ENCODE results near the gene ADI1.

DNA sequence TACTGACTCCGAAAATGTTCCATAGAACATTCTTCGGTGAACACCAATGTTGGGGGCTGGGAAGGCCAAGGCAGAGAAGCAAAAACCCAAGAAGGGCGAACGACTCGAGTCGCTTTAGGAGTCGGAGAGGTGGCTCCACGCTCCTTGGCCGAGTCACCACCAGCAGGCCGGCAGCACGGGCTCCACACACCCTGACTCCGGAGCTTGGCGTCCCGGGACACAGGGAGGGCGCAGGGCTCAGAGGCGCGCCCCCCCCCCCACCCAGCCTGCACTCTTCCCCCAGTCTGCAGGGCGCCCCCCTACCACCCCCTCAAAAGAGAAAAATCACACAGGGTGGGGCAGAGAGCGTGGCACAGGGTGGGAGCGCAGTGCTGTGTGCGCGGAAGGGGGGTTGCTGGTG is 7.5 kb upstream of the ADI1 start:
- TF ChIP-seq CTCF (IDR thresholded peaks at IDR 0.05; ENCODE audit: low read length) (no peak), EZH2 (optimal IDR thresholded peaks at IDR 0.05; ENCODE audit: low read depth, low read length) (no peak), EZH2phosphoT487 (IDR thresholded peaks at IDR 0.05; ENCODE audit: low read length) (no peak)

All from MM.1S (cell line).